ENCODE results near the gene DDX59.

DDX59 gene

GRCh38 chr1:200660719-200661118 is 9.0 kb downstream of the DDX59 start:
- Mint-ChIP-seq H3K36me3 (ENCODE audit: insufficient read depth) (peaks cover 55% of the 10 kb centered on the region), H3K27me3 (no peaks in the 10 kb centered on the region), H3K9me3 (no peaks in the 10 kb centered on the region), H3K27ac (peak overlapping the region in 1 of 2 donors; percentile 29), H3K4me3 (no peak overlapping the region), H3K4me1 (ENCODE audit: low read depth in 2 of 2) (peaks cover 18 to 41% of the 10 kb centered on the region in 2 donors)
- ATAC-seq (replicated peaks) (no peak), DNase-seq (no peak)

DNA sequence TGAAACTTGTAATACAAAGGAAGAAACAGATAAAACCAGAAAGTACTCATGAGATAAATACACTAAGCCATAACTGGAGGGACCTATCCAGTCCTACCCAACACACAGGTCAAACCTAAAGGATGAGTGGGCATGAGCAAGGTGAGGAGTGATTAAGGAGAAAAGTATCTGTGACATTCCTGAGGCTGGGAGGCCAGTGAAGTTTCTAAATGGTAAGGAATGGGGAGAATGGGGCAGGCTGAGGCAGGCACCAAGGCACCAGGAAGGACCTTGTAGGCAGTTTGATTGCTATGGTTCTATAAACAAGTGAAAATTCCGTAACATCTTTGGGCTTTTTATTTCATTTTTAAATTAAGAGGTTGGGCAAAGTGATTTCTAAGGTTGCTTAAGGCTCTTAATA is 10.4 kb downstream of the DDX59 start:
- no peaks in the 10 kb centered on the region for H3K27me3 Mint-ChIP-seq
- H3K4me3 Mint-ChIP-seq = no peak overlapping the region
- DNase-seq (no peak), ATAC-seq (replicated peaks) (no peak)
- peaks cover 60% of the 10 kb centered on the region for H3K36me3 Mint-ChIP-seq (ENCODE audit: insufficient read depth)
- H3K9me3 Mint-ChIP-seq = no peaks in the 10 kb centered on the region
- peaks cover 11 to 39% of the 10 kb centered on the region in 2 donors for H3K4me1 Mint-ChIP-seq (ENCODE audit: low read depth in 2 of 2)
- peak overlapping the region; percentile 29 to 30 for H3K27ac Mint-ChIP-seq

DNA sequence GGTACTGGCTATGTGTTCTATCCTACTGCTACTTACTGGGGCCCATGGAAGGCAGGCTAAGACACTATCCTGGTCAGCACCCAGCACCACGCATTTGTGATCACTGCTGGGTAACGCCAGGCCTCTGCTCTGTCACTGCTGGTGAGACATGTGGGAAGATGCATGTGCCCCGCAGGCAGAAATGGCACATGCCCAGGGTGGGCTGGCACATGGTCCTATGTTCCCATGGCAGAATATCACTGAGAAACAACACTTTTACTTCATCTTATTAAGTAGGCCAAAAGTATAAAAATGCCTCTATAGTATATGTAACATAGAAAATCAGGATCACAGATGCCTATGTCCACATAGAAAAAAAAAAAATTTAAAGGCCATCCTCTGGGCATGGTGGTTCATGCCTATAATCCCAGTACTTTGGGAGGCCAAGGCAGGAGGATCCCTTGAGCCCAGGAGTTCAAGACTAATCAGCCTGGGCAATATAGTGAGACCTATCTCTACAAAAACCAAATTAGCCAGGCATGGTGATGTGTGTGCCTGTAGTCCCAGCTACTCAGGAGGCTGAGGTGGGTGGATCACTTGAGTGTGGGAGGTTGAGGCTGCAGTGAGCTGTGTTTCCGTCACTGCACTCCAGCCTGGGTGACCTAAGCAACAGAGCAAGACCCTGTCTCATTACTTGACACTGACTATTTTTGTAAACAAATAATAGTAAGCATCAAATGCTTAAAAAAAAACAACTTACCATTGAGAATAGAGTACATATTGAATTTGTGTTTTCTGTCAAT is 11.5 kb downstream of the DDX59 start:
- ATAC-seq (replicated peaks) (no peak), DNase-seq (no peak)
- no peaks in the 10 kb centered on the region for H3K9me3 Mint-ChIP-seq
- no peak overlapping the region for H3K4me3 Mint-ChIP-seq
- no peaks in the 10 kb centered on the region for H3K27me3 Mint-ChIP-seq
- H3K4me1 Mint-ChIP-seq (ENCODE audit: low read depth in 2 of 2) = peaks cover 16 to 38% of the 10 kb centered on the region in 2 donors
- no peak overlapping the region for H3K27ac Mint-ChIP-seq
- peaks cover 67% of the 10 kb centered on the region for H3K36me3 Mint-ChIP-seq (ENCODE audit: insufficient read depth)

- Mint-ChIP-seq H3K9me3 (no peaks in the 10 kb centered on the region), H3K27me3 (no peaks in the 10 kb centered on the region), H3K4me1 (ENCODE audit: low read depth in 2 of 2) (peaks cover 13 to 20% of the 10 kb centered on the region in 2 donors), H3K36me3 (ENCODE audit: insufficient read depth) (peaks cover 57% of the 10 kb centered on the region), H3K4me3 (no peak overlapping the region), H3K27ac (peak overlapping the region; percentile 3 to 86)
- DNase-seq (no peak), ATAC-seq (replicated peaks) (no peak)
Observed at GRCh38 chr1:200654660-200655059, 15.0 kb downstream of the DDX59 start.

GRCh38 chr1:200653022-200653462 is 16.7 kb downstream of the DDX59 start:
- DNase-seq (no peak), ATAC-seq (replicated peaks) (no peak)
- peaks cover 13 to 20% of the 10 kb centered on the region in 2 donors for H3K4me1 Mint-ChIP-seq (ENCODE audit: low read depth in 2 of 2)
- H3K27me3 Mint-ChIP-seq = no peaks in the 10 kb centered on the region
- no peaks in the 10 kb centered on the region for H3K9me3 Mint-ChIP-seq
- peaks cover 58% of the 10 kb centered on the region for H3K36me3 Mint-ChIP-seq (ENCODE audit: insufficient read depth)
- no peak overlapping the region for H3K4me3 Mint-ChIP-seq
- peak overlapping the region; percentile 3 to 86 for H3K27ac Mint-ChIP-seq

DNA sequence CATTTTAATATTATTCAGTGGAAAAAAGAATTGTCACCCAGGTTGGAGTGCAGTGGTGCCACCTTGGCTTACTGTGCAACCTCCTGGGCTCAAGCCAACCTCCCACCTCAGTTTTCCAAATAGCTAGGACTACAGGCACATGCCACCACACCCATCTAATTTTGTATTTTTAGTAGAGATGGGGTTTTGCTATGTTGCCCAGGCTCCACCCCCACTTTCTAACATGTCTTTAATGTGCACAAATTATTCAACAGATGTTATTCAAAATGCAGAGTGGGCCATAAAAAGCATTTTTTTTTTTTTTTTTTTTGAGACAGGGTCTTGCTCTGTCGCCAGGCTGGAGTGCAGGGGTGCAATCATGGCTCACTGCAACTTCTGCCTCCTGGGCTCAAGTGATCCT is 17.3 kb downstream of the DDX59 start:
- H3K27ac Mint-ChIP-seq = peak overlapping the region in 1 of 2 donors; percentile 86
- DNase-seq = no peak
- H3K36me3 Mint-ChIP-seq (ENCODE audit: insufficient read depth) = peaks cover 58% of the 10 kb centered on the region
- no peak overlapping the region for H3K4me3 Mint-ChIP-seq
- H3K9me3 Mint-ChIP-seq = no peaks in the 10 kb centered on the region
- no peaks in the 10 kb centered on the region for H3K27me3 Mint-ChIP-seq
- no peak for ATAC-seq (replicated peaks)
- peaks cover 13 to 20% of the 10 kb centered on the region in 2 donors for H3K4me1 Mint-ChIP-seq (ENCODE audit: low read depth in 2 of 2)

DNA sequence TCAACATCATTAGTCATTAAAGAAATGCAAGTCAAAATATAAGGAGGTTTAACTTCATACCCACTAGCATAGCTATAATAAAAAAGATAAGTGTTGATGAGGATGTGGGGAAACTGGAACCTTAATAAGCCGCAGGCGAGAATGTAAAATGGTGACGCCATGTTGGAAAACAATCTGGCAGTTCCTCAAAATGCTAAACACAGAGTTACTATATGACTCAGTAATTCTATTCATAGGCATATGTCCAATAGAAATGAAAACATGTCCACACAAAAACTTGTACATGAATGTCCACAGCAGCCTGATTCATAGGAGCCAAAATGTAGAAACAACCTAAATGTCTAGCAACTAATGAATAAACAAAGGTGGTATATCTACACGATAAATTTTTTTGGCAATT is 23.2 kb downstream of the DDX59 start:
- DNase-seq (no peak), ATAC-seq (replicated peaks) (no peak)
- Mint-ChIP-seq H3K4me3 (no peak overlapping the region), H3K27me3 (no peaks in the 10 kb centered on the region), H3K36me3 (ENCODE audit: insufficient read depth) (peaks cover 66% of the 10 kb centered on the region), H3K27ac (peak overlapping the region in 1 of 2 donors; percentile 68), H3K4me1 (ENCODE audit: low read depth in 2 of 2) (no peaks in the 10 kb centered on the region), H3K9me3 (no peaks in the 10 kb centered on the region)

- no peak overlapping the region for H3K4me3 Mint-ChIP-seq
- no peak overlapping the region for H3K27ac Mint-ChIP-seq
- H3K4me1 Mint-ChIP-seq (ENCODE audit: low read depth in 2 of 2) = no peaks in the 10 kb centered on the region
- ATAC-seq (replicated peaks) (no peak), DNase-seq (no peak)
- peaks cover 53% of the 10 kb centered on the region for H3K36me3 Mint-ChIP-seq (ENCODE audit: insufficient read depth)
- no peaks in the 10 kb centered on the region for H3K9me3 Mint-ChIP-seq
- H3K27me3 Mint-ChIP-seq = no peaks in the 10 kb centered on the region
Observed at GRCh38 chr1:200644021-200644420, 25.7 kb downstream of the DDX59 start.

GRCh38 chr1:200642481-200642880 is 27.2 kb downstream of the DDX59 start:
- DNase-seq (no peak), ATAC-seq (replicated peaks) (no peak)
- Mint-ChIP-seq H3K9me3 (no peaks in the 10 kb centered on the region), H3K27ac (no peak overlapping the region), H3K36me3 (ENCODE audit: insufficient read depth) (peaks cover 37% of the 10 kb centered on the region), H3K4me1 (ENCODE audit: low read depth in 2 of 2) (no peaks in the 10 kb centered on the region), H3K27me3 (no peaks in the 10 kb centered on the region), H3K4me3 (no peak overlapping the region)

DNA sequence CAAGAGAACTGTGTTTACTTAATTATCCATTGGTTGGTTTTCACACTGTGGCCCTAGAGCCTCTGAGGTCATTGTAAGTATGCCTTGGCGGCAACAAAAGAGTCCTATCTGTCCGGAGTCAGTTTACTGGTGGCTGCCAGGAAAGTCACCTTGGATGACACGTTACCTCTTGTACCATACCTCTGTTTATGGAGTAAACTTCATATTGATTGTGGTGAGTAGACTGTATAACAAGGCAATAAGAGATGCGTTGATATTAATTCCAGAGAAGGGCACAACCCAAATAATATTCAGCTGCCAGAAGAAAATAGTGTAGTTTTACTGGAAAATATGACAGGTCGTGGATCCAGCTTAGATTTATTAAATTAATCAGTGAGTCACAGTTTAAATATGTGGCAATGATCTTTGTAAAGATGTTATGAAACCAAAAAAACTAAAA is 28.7 kb downstream of the DDX59 start:
- Mint-ChIP-seq H3K4me1 (ENCODE audit: low read depth in 2 of 2) (no peaks in the 10 kb centered on the region), H3K27ac (no peak overlapping the region), H3K36me3 (ENCODE audit: insufficient read depth) (peaks cover 26% of the 10 kb centered on the region), H3K9me3 (no peaks in the 10 kb centered on the region), H3K27me3 (no peaks in the 10 kb centered on the region), H3K4me3 (no peak overlapping the region)
- DNase-seq (no peak), ATAC-seq (replicated peaks) (no peak)

DNA sequence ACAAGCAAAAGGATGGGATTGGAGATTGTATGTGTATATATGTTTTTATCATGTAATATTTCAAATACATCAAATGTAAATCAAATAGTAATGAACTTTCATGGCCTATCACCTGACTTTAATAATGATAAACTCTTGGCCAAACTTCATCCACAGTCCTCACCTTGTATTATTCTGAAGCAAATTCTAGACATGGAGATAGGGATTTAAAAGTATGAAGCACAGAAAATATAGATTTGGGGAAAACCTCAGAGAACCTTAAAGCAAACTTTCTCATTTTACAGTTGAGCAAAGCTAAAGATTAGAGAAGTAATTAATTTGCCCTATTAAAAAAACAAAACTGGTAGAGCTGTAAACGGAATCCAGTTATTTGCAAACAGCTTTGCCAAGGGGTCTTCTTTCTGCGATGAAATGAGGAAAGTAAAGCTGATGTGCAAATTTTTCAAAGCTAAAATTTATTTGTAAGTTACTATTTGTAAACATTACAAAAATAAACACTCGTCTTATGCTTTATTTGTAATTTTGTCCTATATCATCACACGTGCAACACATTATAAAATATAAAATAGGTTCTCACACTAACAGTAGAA is 29.2 kb downstream of the DDX59 start:
- Mint-ChIP-seq H3K4me3 (no peak overlapping the region), H3K27ac (no peak overlapping the region), H3K9me3 (no peaks in the 10 kb centered on the region), H3K27me3 (no peaks in the 10 kb centered on the region), H3K36me3 (ENCODE audit: insufficient read depth) (peaks cover 21% of the 10 kb centered on the region), H3K4me1 (ENCODE audit: low read depth in 2 of 2) (no peaks in the 10 kb centered on the region)
- no peak for DNase-seq
- ATAC-seq (replicated peaks) = no peak

- H3K27me3 Mint-ChIP-seq = no peaks in the 10 kb centered on the region
Observed at GRCh38 chr1:200638073-200638472, 31.6 kb downstream of the DDX59 start.

GRCh38 chr1:200636681-200637080 is 33.0 kb downstream of the DDX59 start:
- H3K4me1 Mint-ChIP-seq (ENCODE audit: low read depth in 2 of 2) = no peaks in the 10 kb centered on the region
- no peaks in the 10 kb centered on the region for H3K27me3 Mint-ChIP-seq
- DNase-seq = no peak
- no peak for ATAC-seq (replicated peaks)
- no peak overlapping the region for H3K27ac Mint-ChIP-seq
- H3K9me3 Mint-ChIP-seq = no peaks in the 10 kb centered on the region
- no peaks in the 10 kb centered on the region for H3K36me3 Mint-ChIP-seq (ENCODE audit: insufficient read depth)
- no peak overlapping the region for H3K4me3 Mint-ChIP-seq

More at GRCh38 chr1:200638073-200638472, 31.6 kb downstream of the DDX59 start:
- ATAC-seq (replicated peaks) (no peak), DNase-seq (no peak)
- Mint-ChIP-seq H3K36me3 (ENCODE audit: insufficient read depth) (peaks cover under 1% of the 10 kb centered on the region), H3K9me3 (no peaks in the 10 kb centered on the region), H3K27ac (peak overlapping the region in 1 of 2 donors; percentile 42), H3K4me3 (no peak overlapping the region), H3K4me1 (ENCODE audit: low read depth in 2 of 2) (no peaks in the 10 kb centered on the region)
